ENCODE data around the gene CBLB. TPM values are rescaled to one million over a fixed set of nuclear protein-coding genes. Genes with fewer than 3 reads are reported as not detected.

Gene CBLB
- total RNA-seq, 2 donors from 2014 or later, result 41.4 to 110 TPM

- Mint-ChIP-seq H3K4me3 (no peak overlapping the region), H3K27me3 (no peaks in the 10 kb centered on the region), H3K27ac (no peak overlapping the region), H3K36me3 (ENCODE audit: low read depth) (peaks cover 44% of the 10 kb centered on the region), H3K9me3 (no peaks in the 10 kb centered on the region), H3K4me1 (peaks cover 29% of the 10 kb centered on the region)
- no peak for ATAC-seq (replicated peaks)
Measured at GRCh38 chr3:105788593-105788992, 80.2 kb downstream of the CBLB start.

- Mint-ChIP-seq H3K4me3 (no peak overlapping the region), H3K9me3 (no peaks in the 10 kb centered on the region), H3K36me3 (ENCODE audit: low read depth) (peaks cover 37% of the 10 kb centered on the region), H3K27me3 (no peaks in the 10 kb centered on the region), H3K27ac (no peak overlapping the region), H3K4me1 (peaks cover 28% of the 10 kb centered on the region)
- ATAC-seq (replicated peaks), result no peak
Measured at GRCh38 chr3:105787453-105787852, 81.4 kb downstream of the CBLB start.

- H3K4me3 Mint-ChIP-seq, result no peak overlapping the region
- no peaks in the 10 kb centered on the region for H3K9me3 Mint-ChIP-seq
- peaks cover 37% of the 10 kb centered on the region for H3K36me3 Mint-ChIP-seq (ENCODE audit: low read depth)
- no peak overlapping the region for H3K27ac Mint-ChIP-seq
- ATAC-seq (replicated peaks), result no peak
- H3K4me1 Mint-ChIP-seq, result peaks cover 28% of the 10 kb centered on the region
- H3K27me3 Mint-ChIP-seq, result no peaks in the 10 kb centered on the region
Measured at GRCh38 chr3:105786990-105787389, 81.8 kb downstream of the CBLB start.

GRCh38 chr3:105786241-105786640, 82.6 kb downstream of the CBLB start:
- H3K27me3 Mint-ChIP-seq, result no peaks in the 10 kb centered on the region
- H3K9me3 Mint-ChIP-seq, result no peaks in the 10 kb centered on the region
- no peak for ATAC-seq (replicated peaks)
- H3K4me3 Mint-ChIP-seq, result no peak overlapping the region
- H3K27ac Mint-ChIP-seq, result no peak overlapping the region
- H3K36me3 Mint-ChIP-seq (ENCODE audit: low read depth), result peaks cover 41% of the 10 kb centered on the region
- H3K4me1 Mint-ChIP-seq, result peaks cover 30% of the 10 kb centered on the region

GRCh38 chr3:105785803-105786202, 83.0 kb downstream of the CBLB start:
- ATAC-seq (replicated peaks), result no peak
- Mint-ChIP-seq H3K36me3 (ENCODE audit: low read depth) (peaks cover 45% of the 10 kb centered on the region), H3K9me3 (no peaks in the 10 kb centered on the region), H3K27ac (peak overlapping the region; percentile 54), H3K4me3 (no peak overlapping the region), H3K4me1 (peaks cover 29% of the 10 kb centered on the region), H3K27me3 (no peaks in the 10 kb centered on the region)

- Mint-ChIP-seq H3K27ac (no peak overlapping the region), H3K36me3 (ENCODE audit: low read depth) (peaks cover 48% of the 10 kb centered on the region), H3K4me3 (no peak overlapping the region), H3K9me3 (no peaks in the 10 kb centered on the region), H3K27me3 (no peaks in the 10 kb centered on the region), H3K4me1 (peaks cover 23% of the 10 kb centered on the region)
- no peak for ATAC-seq (replicated peaks)
Measured at GRCh38 chr3:105783631-105784030, 85.2 kb downstream of the CBLB start.

- H3K27ac Mint-ChIP-seq, result peak overlapping the region; percentile 25
- H3K4me3 Mint-ChIP-seq, result no peak overlapping the region
- H3K4me1 Mint-ChIP-seq, result peaks cover 34% of the 10 kb centered on the region
Measured at GRCh38 chr3:105781871-105782270, 86.9 kb downstream of the CBLB start.

GRCh38 chr3:105780107-105780506, 88.7 kb downstream of the CBLB start:
- H3K9me3 Mint-ChIP-seq, result no peaks in the 10 kb centered on the region
- no peaks in the 10 kb centered on the region for H3K27me3 Mint-ChIP-seq
- no peak overlapping the region for H3K27ac Mint-ChIP-seq
- H3K36me3 Mint-ChIP-seq (ENCODE audit: low read depth), result peaks cover 68% of the 10 kb centered on the region
- peaks cover 39% of the 10 kb centered on the region for H3K4me1 Mint-ChIP-seq
- H3K4me3 Mint-ChIP-seq, result no peak overlapping the region
- ATAC-seq (replicated peaks), result no peak

More at GRCh38 chr3:105781871-105782270, 86.9 kb downstream of the CBLB start:
- Mint-ChIP-seq H3K9me3 (no peaks in the 10 kb centered on the region), H3K36me3 (ENCODE audit: low read depth) (peaks cover 61% of the 10 kb centered on the region), H3K27me3 (no peaks in the 10 kb centered on the region)
- ATAC-seq (replicated peaks), result no peak

- H3K27me3 Mint-ChIP-seq, result no peaks in the 10 kb centered on the region
- peaks cover 55% of the 10 kb centered on the region for H3K4me1 Mint-ChIP-seq
- peaks cover 86% of the 10 kb centered on the region for H3K36me3 Mint-ChIP-seq (ENCODE audit: low read depth)
- no peak for ATAC-seq (replicated peaks)
- peak overlapping the region; percentile 21 for H3K4me3 Mint-ChIP-seq
- no peaks in the 10 kb centered on the region for H3K9me3 Mint-ChIP-seq
- peak overlapping the region; percentile 24 for H3K27ac Mint-ChIP-seq
Measured at GRCh38 chr3:105775368-105775767, 93.4 kb downstream of the CBLB start.

- Mint-ChIP-seq H3K4me3 (peak overlapping the region; percentile 21), H3K27ac (peak overlapping the region; percentile 24), H3K27me3 (no peaks in the 10 kb centered on the region), H3K36me3 (ENCODE audit: low read depth) (peaks cover 87% of the 10 kb centered on the region), H3K9me3 (no peaks in the 10 kb centered on the region), H3K4me1 (peaks cover 55% of the 10 kb centered on the region)
- peak; percentile 69 for ATAC-seq (replicated peaks)
Measured at GRCh38 chr3:105774444-105775180, 94.2 kb downstream of the CBLB start.

- Mint-ChIP-seq H3K9me3 (peaks cover 4% of the 10 kb centered on the region), H3K4me3 (no peak overlapping the region), H3K36me3 (ENCODE audit: low read depth) (peaks cover 99% of the 10 kb centered on the region), H3K4me1 (peaks cover 60% of the 10 kb centered on the region), H3K27ac (no peak overlapping the region), H3K27me3 (no peaks in the 10 kb centered on the region)
- ATAC-seq (replicated peaks), result peak; percentile 64
Measured at GRCh38 chr3:105773291-105773690, 95.5 kb downstream of the CBLB start.

- peaks cover 4% of the 10 kb centered on the region for H3K9me3 Mint-ChIP-seq
- H3K27me3 Mint-ChIP-seq, result no peaks in the 10 kb centered on the region
- H3K36me3 Mint-ChIP-seq (ENCODE audit: low read depth), result peaks cover 100% of the 10 kb centered on the region
- peaks cover 62% of the 10 kb centered on the region for H3K4me1 Mint-ChIP-seq
- no peak for ATAC-seq (replicated peaks)
- H3K27ac Mint-ChIP-seq, result no peak overlapping the region
- peak overlapping the region; percentile 18 for H3K4me3 Mint-ChIP-seq
Measured at GRCh38 chr3:105772635-105773034, 96.2 kb downstream of the CBLB start.

- Mint-ChIP-seq H3K9me3 (peaks cover 4% of the 10 kb centered on the region), H3K4me1 (peaks cover 53% of the 10 kb centered on the region), H3K4me3 (no peak overlapping the region), H3K27me3 (no peaks in the 10 kb centered on the region), H3K36me3 (ENCODE audit: low read depth) (peaks cover 95% of the 10 kb centered on the region), H3K27ac (no peak overlapping the region)
- no peak for ATAC-seq (replicated peaks)
Measured at GRCh38 chr3:105771392-105771791, 97.4 kb downstream of the CBLB start.

- Mint-ChIP-seq H3K9me3 (peaks cover 8% of the 10 kb centered on the region), H3K27me3 (no peaks in the 10 kb centered on the region), H3K4me3 (no peak overlapping the region), H3K27ac (no peak overlapping the region), H3K36me3 (ENCODE audit: low read depth) (peaks cover 95% of the 10 kb centered on the region), H3K4me1 (peaks cover 60% of the 10 kb centered on the region)
- no peak for ATAC-seq (replicated peaks)
Measured at GRCh38 chr3:105770410-105770809, 98.4 kb downstream of the CBLB start.

GRCh38 chr3:105767776-105768175, 101.0 kb downstream of the CBLB start:
- no peaks in the 10 kb centered on the region for H3K27me3 Mint-ChIP-seq
- H3K36me3 Mint-ChIP-seq (ENCODE audit: low read depth), result peaks cover 95% of the 10 kb centered on the region
- ATAC-seq (replicated peaks), result no peak
- peaks cover 12% of the 10 kb centered on the region for H3K9me3 Mint-ChIP-seq
- peak overlapping the region; percentile 60 for H3K4me3 Mint-ChIP-seq
- peak overlapping the region; percentile 30 for H3K27ac Mint-ChIP-seq
- H3K4me1 Mint-ChIP-seq, result peaks cover 67% of the 10 kb centered on the region
